ENCODE measurements around the gene GHITM. TPM values are rescaled to one million over a fixed set of nuclear protein-coding genes. Genes with fewer than 3 reads are reported as not detected.

GHITM gene
- total RNA-seq, 2 experiments from 2014 or later: 100.0 to 103 TPM

GRCh38 chr10:84201244-84201606 is 61.9 kb downstream of the GHITM start:
- Mint-ChIP-seq H3K27ac (no peak overlapping the region), H3K27me3 (peaks cover 17% of the 10 kb centered on the region), H3K36me3 (no peaks in the 10 kb centered on the region), H3K4me1 (peaks cover 3% of the 10 kb centered on the region), H3K4me3 (no peak overlapping the region), H3K9me3 (no peaks in the 10 kb centered on the region)
- no peak for DNase-seq
- POLR2A ChIA-PET: interaction anchor here (0.7 kb wide), 1 partner anchor 180 kb away, joined by 3 read pairs; no protein-coding TSS in a partner anchor
- ATAC-seq (ENCODE audit: low read depth): no peak

DNA sequence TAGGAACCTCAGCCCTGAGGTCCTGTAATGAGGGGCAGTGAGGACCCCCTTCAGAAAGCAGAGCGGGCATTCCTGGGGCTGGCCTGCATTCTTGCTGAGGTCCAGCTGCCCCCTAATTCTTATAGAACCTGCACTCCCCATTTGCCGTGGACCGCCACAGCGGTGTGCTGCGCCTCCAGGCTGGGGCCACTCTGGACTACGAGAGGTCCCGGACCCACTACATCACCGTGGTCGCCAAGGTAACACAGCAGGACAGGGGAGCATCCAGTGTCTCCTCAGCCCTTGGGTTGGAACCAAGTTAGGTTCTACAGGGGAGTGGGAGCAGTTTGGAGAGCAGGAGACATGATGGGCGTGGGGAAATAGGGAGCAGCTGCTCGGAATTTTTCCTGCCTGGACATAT is 62.4 kb downstream of the GHITM start:
- ATAC-seq (ENCODE audit: low read depth) (no peak), DNase-seq (no peak)
- POLR2A ChIA-PET: interaction anchor here (0.7 kb wide), 1 partner anchor 179 kb away, joined by 3 read pairs; no protein-coding TSS in a partner anchor
- no peaks in the 10 kb centered on the region for H3K9me3 Mint-ChIP-seq
- peaks cover 3% of the 10 kb centered on the region for H3K4me1 Mint-ChIP-seq
- H3K27me3 Mint-ChIP-seq: peaks cover 12% of the 10 kb centered on the region
- H3K4me3 Mint-ChIP-seq: no peak overlapping the region
- no peak overlapping the region for H3K27ac Mint-ChIP-seq
- H3K36me3 Mint-ChIP-seq: no peaks in the 10 kb centered on the region

DNA sequence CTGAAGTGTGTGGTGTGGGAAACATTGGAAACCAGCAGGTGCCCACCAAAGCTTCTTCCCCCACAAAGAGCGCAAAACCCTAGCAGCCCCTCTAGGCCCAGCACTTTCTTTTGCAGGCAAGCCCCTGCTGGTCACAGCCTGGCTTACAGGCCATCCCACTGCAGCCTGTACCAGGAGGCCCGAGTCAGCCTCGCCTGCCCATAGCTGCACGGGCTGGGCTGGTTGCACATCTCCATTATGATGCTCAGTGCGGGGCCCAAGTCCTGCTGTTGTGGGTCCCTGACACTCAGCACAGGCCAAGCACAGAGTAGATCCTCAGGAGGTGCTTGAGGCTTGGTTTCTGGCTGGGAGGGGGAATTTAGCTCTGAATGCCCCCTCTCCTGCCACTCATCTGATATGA is 63.0 kb downstream of the GHITM start:
- POLR2A ChIA-PET: no interaction called here
- Mint-ChIP-seq H3K27me3 (peaks cover 6% of the 10 kb centered on the region), H3K27ac (no peak overlapping the region), H3K4me1 (peaks cover 3% of the 10 kb centered on the region), H3K36me3 (no peaks in the 10 kb centered on the region), H3K4me3 (no peak overlapping the region), H3K9me3 (no peaks in the 10 kb centered on the region)
- no peak for ATAC-seq (ENCODE audit: low read depth)
- no peak for DNase-seq

Other genes starting within 250 kb of the GHITM start
- gene GPR15LG, start 34.3 kb downstream of the GHITM start, total RNA-seq: not detected
- 1 to 10 TPM; 1.7 to 3.5 TPM for gene CDHR1, start 55.0 kb downstream of the GHITM start, total RNA-seq
- gene LRIT2, start 86.0 kb downstream of the GHITM start, total RNA-seq: not detected
- not detected for gene LRIT1, start 102.0 kb downstream of the GHITM start, total RNA-seq
- not detected for gene RGR, start 105.5 kb downstream of the GHITM start, total RNA-seq
- gene CCSER2, start 189.1 kb downstream of the GHITM start, total RNA-seq: 10 to 100 TPM; 92.7 to 98.0 TPM

All from activated naive CD8-positive, alpha-beta T cell treated with anti-CD3 and anti-CD28 coated beads, Interleukin-2, amount 10 ng/mL, durations not matched to agents 7 days and 5 days (primary cell).